Measurements from ENCODE around the gene THSD7A. TPM values are rescaled to one million over a fixed set of nuclear protein-coding genes. Genes with fewer than 3 reads are reported as not detected.

Gene THSD7A
- total and polyA plus RNA-seq, 2 of the 8 experiments (the other 6 are each of a cell fraction or from before 2014, with no cell fraction given): 0.44 to 1.2 TPM

GRCh38 chr7:11524476-11525397, 307.3 kb downstream of the THSD7A start:
- Histone ChIP-seq H2BK12ac (ENCODE audit: low read depth, low read length) (no peak overlapping the region), H2BK5ac (ENCODE audit: low read depth, low read length) (no peak overlapping the region), H2BK15ac (ENCODE audit: low read length) (no peak overlapping the region), H2AFZ (ENCODE audit: low read length) (no peak overlapping the region), H3K36me3 (ENCODE audit: control insufficient read depth in 2 of 4, insufficient read depth in 4 of 4, low read length in 3 of 4) (no peaks in the 10 kb centered on the region), H3K4ac (replicated peaks; ENCODE audit: insufficient read length, low read depth, low read length) (no peak overlapping the region), H3K9ac (replicated peaks in 1 of 4; ENCODE audit: extremely low read depth in 1 of 4, low read depth in 3 of 4, low read length in 3 of 4) (no peak overlapping the region), H3K27me3 (replicated peaks in 1 of 4; ENCODE audit: control insufficient read depth in 3 of 4, extremely low read depth in 1 of 4, insufficient read depth in 3 of 4, low read length in 3 of 4) (peaks cover 0 to 1% (median 0%) of the 10 kb centered on the region in 4 experiments; a peak in 2 of 7 replicates), H3K4me3 (ENCODE audit: extremely low read depth in 1 of 4, insufficient read depth in 2 of 4, low read depth in 3 of 4, low read length in 4 of 4) (no peak overlapping the region), H3K23me2 (ENCODE audit: low read depth, low read length) (no peaks in the 10 kb centered on the region), H3K4me2 (ENCODE audit: insufficient read depth in 1 of 2, low read depth in 2 of 2, low read length in 2 of 2) (no peak overlapping the region), H3K79me1 (ENCODE audit: low read depth, low read length) (no peaks in the 10 kb centered on the region), H3K23ac (ENCODE audit: insufficient read length) (no peak overlapping the region), H2BK20ac (ENCODE audit: low read length) (no peak overlapping the region), H2AK5ac (ENCODE audit: low read depth, low read length) (no peak overlapping the region), H3K56ac (replicated peaks; ENCODE audit: insufficient read length, low read depth, low read length) (no peak overlapping the region), H3K27ac (ENCODE audit: low read depth, low read length) (no peak overlapping the region), H3K14ac (ENCODE audit: insufficient read length) (no peak overlapping the region), H4K5ac (ENCODE audit: insufficient read length, low read depth, low read length) (no peak overlapping the region), H4K8ac (ENCODE audit: extremely low read depth, insufficient read depth, low read length) (no peak overlapping the region), H2BK120ac (replicated peaks; ENCODE audit: low read depth, low read length) (no peak overlapping the region), H3K9me3 (ENCODE audit: insufficient read depth in 2 of 2, low read depth in 1 of 2, low read length in 1 of 2) (peaks cover 0 to 10% of the 10 kb centered on the region in 2 experiments; a peak in 1 of 4 replicates), H3K18ac (ENCODE audit: extremely low read depth, low read length) (no peak overlapping the region), H4K91ac (replicated peaks; ENCODE audit: insufficient read length, low read length) (no peak overlapping the region), H4K20me1 (replicated peaks in 1 of 2; ENCODE audit: control insufficient read depth in 1 of 2, insufficient read depth in 2 of 2, low read length in 2 of 2) (no peaks in the 10 kb centered on the region), H3K79me2 (ENCODE audit: control insufficient read depth in 1 of 2, insufficient read depth in 2 of 2, low read length in 2 of 2) (no peaks in the 10 kb centered on the region), H3K4me1 (replicated peaks in 1 of 4; ENCODE audit: control insufficient read depth in 3 of 4, insufficient read depth in 4 of 4, low read length in 3 of 4) (peaks cover 0 to 2% (median 0%) of the 10 kb centered on the region in 4 experiments; a peak in 1 of 7 replicates)
- ChIA-PET POLR2A (ENCODE audit: partially characterized antibody) (no interaction called here), CTCF (ENCODE audit: partially characterized antibody) (no interaction called here)
- TF ChIP-seq RNF2 (IDR thresholded peaks at IDR 0.05; ENCODE audit: borderline replicate concordance, low read depth, low read length, missing control alignments, poor library complexity, severe bottlenecking) (no peak), TBP (IDR thresholded peaks at IDR 0.05; ENCODE audit: low read depth, low read length) (no peak), MAX (IDR thresholded peaks at IDR 0.05) (no peak), NANOG (IDR thresholded peaks at IDR 0.05; ENCODE audit: insufficient read depth, low read depth, low read length, poor library complexity, severe bottlenecking) (no peak), BCL11A (IDR thresholded peaks at IDR 0.05; ENCODE audit: low read depth in 2 of 2, low read length in 2 of 2) (no peak), EP300 (IDR thresholded peaks at IDR 0.05; ENCODE audit: borderline replicate concordance in 1 of 2, low read depth in 2 of 2, low read length in 2 of 2) (no peak), BRCA1 (IDR thresholded peaks at IDR 0.05; ENCODE audit: low read depth, low read length) (no peak), PHF8 (conservative IDR thresholded peaks at IDR 0.05; ENCODE audit: low read depth, low read length) (no peak), MAFK (IDR thresholded peaks at IDR 0.05; ENCODE audit: low read depth, low read length) (no peak)
- TF ChIP-seq, protein P1, sequence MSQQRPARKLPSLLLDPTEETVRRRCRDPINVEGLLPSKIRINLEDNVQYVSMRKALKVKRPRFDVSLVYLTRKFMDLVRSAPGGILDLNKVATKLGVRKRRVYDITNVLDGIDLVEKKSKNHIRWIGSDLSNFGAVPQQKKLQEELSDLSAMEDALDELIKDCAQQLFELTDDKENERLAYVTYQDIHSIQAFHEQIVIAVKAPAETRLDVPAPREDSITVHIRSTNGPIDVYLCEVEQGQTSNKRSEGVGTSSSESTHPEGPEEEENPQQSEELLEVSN (IDR thresholded peaks at IDR 0.05): no peak
- FAIRE-seq (no peak), DNase-seq (ENCODE audit: low read depth in 1 of 2, low spot score in 2 of 2) (no peak)
- 94% methylated on average over 5 of the region's 5 CpGs; no CpG with 5 or more reads in 1 of the 2 experiments for WGBS, 2 experiments (ENCODE audit: extremely low coverage in 1 of 2, insufficient coverage in 1 of 2, insufficient read length in 1 of 2, insufficient replicate concordance in 2 of 2, low coverage in 1 of 2, low lambda C conversion rate in 2 of 2, missing lambda C conversion rate in 1 of 2)

Measured in H1 (cell line).